B cell (primary cell): ENCODE measurements around the gene SFT2D1. TPM values are rescaled to one million over a fixed set of nuclear protein-coding genes. Genes with fewer than 3 reads are reported as not detected.
"Not testable (repeated sequence)": the region's sequence is repeated elsewhere in the genome, so short reads cannot be mapped to it uniquely, and the experiment has no call there.

Experiments
- ATAC-seq: fragments of 200-7000 bp; cut with Tn5 transposase; one replicate; pipeline ENCODE4 v1.10.0; 2021; ENCODE audit warnings: low read depth, mild to moderate bottlenecking, moderate number of reproducible peaks, moderate library complexity
- CTCF ChIA-PET: fragments of 350-600 bp; sonication (Branson Sonifier 250); formaldehyde crosslinking; loops from one replicate; lab custom pipeline; 2021; ENCODE audit warnings: antibody characterized with exemption, inconsistent platforms; lab: Charles Lee
- POLR2A ChIA-PET: fragments of 350-600 bp; sonication (Branson Sonifier 250); formaldehyde crosslinking; loops from one replicate; lab custom pipeline; 2021; ENCODE audit warnings: antibody characterized with exemption; lab: Charles Lee
- DNase-seq: peaks from one replicate; pipeline ENCODE4 v3.0.0; 2013
- H2AFZ ChIP-seq: 2 replicates; pipeline ENCODE4 v1.6.1; 2012; ENCODE audit warnings: mild to moderate bottlenecking, low read depth, low read length; ENCODE audit not compliant: insufficient read depth, poor library complexity, severe bottlenecking
- H3K27ac ChIP-seq, 2 donors: 1 replicate in 1 of 2; 2 replicates in 1 of 2; pipeline ENCODE4 v1.5.1; 2012 to 2013; ENCODE audit warnings: low read length in 2 of 2, mild to moderate bottlenecking in 2 of 2, moderate library complexity in 1 of 2
- H3K27me3 ChIP-seq, 4 experiments: fragments of 200-600 bp in 1 of 4; sonication (generic) in 1 of 4; replicated peaks in 1 of 4; 1 replicate in 2 of 4; 2 replicates in 2 of 4; pipeline versions ENCODE4 v1.6.1 to v1.7.0; 2013 to 2016; ENCODE audit warnings: low read length in 3 of 4, mild to moderate bottlenecking in 2 of 4, mixed read lengths in 1 of 4, moderate library complexity in 1 of 4; ENCODE audit not compliant: insufficient read depth in 4 of 4, control insufficient read depth in 3 of 4; ENCODE audit errors: control extremely low read depth in 1 of 4
- H3K36me3 ChIP-seq, 2 experiments: replicated peaks in 1 of 2; 1 replicate in 1 of 2; 2 replicates in 1 of 2; pipeline versions ENCODE4 v1.6.1 to v1.7.1; 2013; ENCODE audit warnings: low read length in 1 of 2; ENCODE audit not compliant: insufficient read depth in 2 of 2, control insufficient read depth in 1 of 2; ENCODE audit errors: control extremely low read depth in 1 of 2, extremely low read depth in 1 of 2
- H3K4me1 ChIP-seq, 2 donors: fragments of 200-600 bp in 1 of 2; sonication (generic) in 1 of 2; 1 replicate in 1 of 2; 2 replicates in 1 of 2; pipeline versions ENCODE4 v1.5.1 to v1.6.1; 2013 to 2017; ENCODE audit warnings: low read length in 2 of 2; ENCODE audit not compliant: control insufficient read depth in 2 of 2, insufficient read depth in 2 of 2
- H3K4me2 ChIP-seq: replicated peaks from 2 replicates; pipeline ENCODE3; 2012; ENCODE audit warnings: mild to moderate bottlenecking, low read depth, low read length; ENCODE audit not compliant: poor library complexity, severe bottlenecking
- H3K4me3 ChIP-seq, 5 experiments: fragments of 200-600 bp in 1 of 5; sonication (generic) in 1 of 5; 1 replicate in 3 of 5; 2 replicates in 2 of 5; pipeline versions ENCODE4 v1.5.1 to v1.7.0; 2011 to 2016; ENCODE audit warnings: low read length in 4 of 5, mild to moderate bottlenecking in 4 of 5, low read depth in 2 of 5, control low read depth in 1 of 5, moderate library complexity in 1 of 5; ENCODE audit not compliant: insufficient read depth in 1 of 5; ENCODE audit errors: control extremely low read depth in 1 of 5, extremely low read depth in 1 of 5
- H3K79me2 ChIP-seq: fragments of 200-600 bp; sonication (generic); one replicate; pipeline ENCODE4 v1.6.0; 2016; ENCODE audit warnings: low read length; ENCODE audit not compliant: control insufficient read depth, insufficient read depth
- H3K9ac ChIP-seq: fragments of 200-600 bp; sonication (generic); 2 replicates; pipeline ENCODE4 v1.6.1; 2017; ENCODE audit warnings: mild to moderate bottlenecking, low read length, moderate library complexity
- H3K9me3 ChIP-seq, 3 donors: one replicate each; pipeline versions ENCODE4 v1.6.1 to v1.7.1; 2013; ENCODE audit warnings: low read length in 2 of 3; ENCODE audit not compliant: control insufficient read depth in 2 of 3, insufficient read depth in 1 of 3; ENCODE audit errors: control extremely low read depth in 1 of 3
- H4K20me1 ChIP-seq: 2 replicates; pipeline ENCODE4 v1.6.0; 2012; ENCODE audit warnings: mild to moderate bottlenecking, low read length; ENCODE audit not compliant: insufficient read depth, control insufficient read depth, poor library complexity, severe bottlenecking
- H3K27ac Mint-ChIP-seq: one replicate; pipeline ENCODE4 v1.8.0; 2021; ENCODE audit warnings: mixed read lengths
- H3K27me3 Mint-ChIP-seq: one replicate; pipeline ENCODE4 v1.8.0; 2021; ENCODE audit warnings: mixed read lengths
- H3K4me1 Mint-ChIP-seq: one replicate; pipeline ENCODE4 v1.8.0; 2021; ENCODE audit warnings: mixed read lengths
- H3K4me3 Mint-ChIP-seq: one replicate; pipeline ENCODE4 v1.8.0; 2021; ENCODE audit warnings: mixed read lengths
- H3K9me3 Mint-ChIP-seq: one replicate; pipeline ENCODE4 v1.8.0; 2022; ENCODE audit warnings: mixed read lengths; ENCODE audit not compliant: insufficient read depth
- EZH2 ChIP-seq: IDR thresholded peaks from 2 replicates; pipeline ENCODE4 v1.6.1; 2012; ENCODE audit warnings: borderline replicate concordance, low read depth, mild to moderate bottlenecking, moderate library complexity, low read length; ENCODE audit not compliant: insufficient read depth, poor library complexity, severe bottlenecking
- WGBS: methylation state at CpG from one replicate; pipeline ENCODE4 v1.1.5; 2013; ENCODE audit warnings: missing lambda C conversion rate; ENCODE audit not compliant: insufficient coverage; 5-methylcytosine and 5-hydroxymethylcytosine counted together
- intact Hi-C: fragments of 100-400 bp; cut with micrococcal nuclease; formaldehyde crosslinking; loops from one replicate; pipeline ENCODE4 v1.10.0; 2022
- polyA plus RNA-seq: library from polyadenylated mRNA; depleted of rRNA; stranded (reverse); fragments of >200 nt; gene quantifications from 2 replicates; pipeline ENCODE4 v1.2.3, GENCODE V29; 2012
- total RNA-seq, 2 donors: library from RNA; stranded (reverse); fragments of 120-200 nt in 1 of 2; gene quantifications; 1 replicate in 1 of 2; 2 replicates in 1 of 2; pipeline versions ENCODE4 v1.2.3 to v1.2.4, GENCODE V29; 2013 to 2022
- TF ChIP-seq, protein P1 (sequence below): fragments of 200-600 bp; IDR thresholded peaks from one replicate; pipeline ENCODE4 v1.8.0; 2022; ENCODE audit warnings: antibody characterized with exemption, mild to moderate bottlenecking

The SFT2D1 gene
- total and polyA plus RNA-seq, 2 donors (not counting 1 experiment from before 2014, with no cell fraction given), result 38.2 to 59.0 TPM

- no peak overlapping the region for H3K9ac ChIP-seq
- no peaks in the 10 kb centered on the region for H4K20me1 ChIP-seq
- Mint-ChIP-seq H3K27ac (no peak overlapping the region), H3K27me3 (no peaks in the 10 kb centered on the region), H3K9me3 (no peaks in the 10 kb centered on the region), H3K4me1 (no peaks in the 10 kb centered on the region), H3K4me3 (no peak overlapping the region)
- no peak for TF ChIP-seq EZH2
- TF ChIP-seq, protein P1, sequence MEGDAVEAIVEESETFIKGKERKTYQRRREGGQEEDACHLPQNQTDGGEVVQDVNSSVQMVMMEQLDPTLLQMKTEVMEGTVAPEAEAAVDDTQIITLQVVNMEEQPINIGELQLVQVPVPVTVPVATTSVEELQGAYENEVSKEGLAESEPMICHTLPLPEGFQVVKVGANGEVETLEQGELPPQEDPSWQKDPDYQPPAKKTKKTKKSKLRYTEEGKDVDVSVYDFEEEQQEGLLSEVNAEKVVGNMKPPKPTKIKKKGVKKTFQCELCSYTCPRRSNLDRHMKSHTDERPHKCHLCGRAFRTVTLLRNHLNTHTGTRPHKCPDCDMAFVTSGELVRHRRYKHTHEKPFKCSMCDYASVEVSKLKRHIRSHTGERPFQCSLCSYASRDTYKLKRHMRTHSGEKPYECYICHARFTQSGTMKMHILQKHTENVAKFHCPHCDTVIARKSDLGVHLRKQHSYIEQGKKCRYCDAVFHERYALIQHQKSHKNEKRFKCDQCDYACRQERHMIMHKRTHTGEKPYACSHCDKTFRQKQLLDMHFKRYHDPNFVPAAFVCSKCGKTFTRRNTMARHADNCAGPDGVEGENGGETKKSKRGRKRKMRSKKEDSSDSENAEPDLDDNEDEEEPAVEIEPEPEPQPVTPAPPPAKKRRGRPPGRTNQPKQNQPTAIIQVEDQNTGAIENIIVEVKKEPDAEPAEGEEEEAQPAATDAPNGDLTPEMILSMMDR, result no peak
- no peak overlapping the region for H3K27ac ChIP-seq
- ATAC-seq (no peak), DNase-seq (no peak)
- intact Hi-C loops, result no loop called here
- H3K27me3 ChIP-seq, result no peaks in the 10 kb centered on the region
- no peaks in the 10 kb centered on the region for H3K9me3 ChIP-seq
- no peaks in the 10 kb centered on the region for H3K4me1 ChIP-seq
- POLR2A ChIA-PET, result no interaction called here
- 94% methylated on average over 5 of the region's 7 CpGs for WGBS
- no peak overlapping the region for H2AFZ ChIP-seq
- CTCF ChIA-PET, result interaction anchor here (0.9 to 1.3 kb wide), 2 partner anchors 36 to 51 kb away, joined by 3 to 4 read pairs; no protein-coding TSS in a partner anchor
- H3K4me3 ChIP-seq, result no peak overlapping the region
- H3K36me3 ChIP-seq, result peaks cover 0 to 25% of the 10 kb centered on the region in 2 experiments
- no peak overlapping the region for H3K4me2 ChIP-seq
- H3K79me2 ChIP-seq, result no peaks in the 10 kb centered on the region
Observed at GRCh38 chr6:166364456-166364855, 22.1 kb upstream of the SFT2D1 start.

DNA sequence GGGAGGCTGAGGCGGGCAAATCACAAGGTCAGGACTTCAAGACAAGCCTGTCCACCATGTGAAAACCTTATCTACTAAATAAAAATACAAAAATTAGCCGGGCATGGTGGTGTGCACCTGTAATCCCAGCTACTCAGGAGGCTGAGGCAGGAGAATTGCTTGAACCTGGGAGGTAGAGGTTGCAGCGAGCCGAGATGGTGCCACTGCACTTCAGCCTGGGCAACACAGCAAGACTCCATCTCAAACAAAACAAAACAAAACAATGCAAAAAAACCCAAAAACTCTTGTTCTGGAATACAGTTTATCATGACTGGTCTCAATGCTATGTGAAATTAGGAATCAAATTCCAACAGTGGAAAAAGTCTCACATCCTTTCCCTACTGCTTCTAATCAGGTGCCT is 20.1 kb upstream of the SFT2D1 start:
- H3K4me2 ChIP-seq, H3K79me2 ChIP-seq, H3K4me3 Mint-ChIP-seq, H3K9me3 ChIP-seq, CTCF ChIA-PET, H3K27ac ChIP-seq, DNase-seq, H3K27me3 Mint-ChIP-seq, H4K20me1 ChIP-seq, POLR2A ChIA-PET, ATAC-seq, H3K27ac Mint-ChIP-seq, H2AFZ ChIP-seq, H3K9me3 Mint-ChIP-seq, H3K4me1 Mint-ChIP-seq, intact Hi-C loops, H3K27me3 ChIP-seq, H3K4me1 ChIP-seq, H3K4me3 ChIP-seq, H3K9ac ChIP-seq: not testable (repeated sequence)
- no CpG with 5 or more reads among the region's 4 CpGs for WGBS
- peaks cover 0 to 25% of the 10 kb centered on the region in 2 experiments for H3K36me3 ChIP-seq
